ENCODE data around the gene PKP2.

The PKP2 gene

DNA sequence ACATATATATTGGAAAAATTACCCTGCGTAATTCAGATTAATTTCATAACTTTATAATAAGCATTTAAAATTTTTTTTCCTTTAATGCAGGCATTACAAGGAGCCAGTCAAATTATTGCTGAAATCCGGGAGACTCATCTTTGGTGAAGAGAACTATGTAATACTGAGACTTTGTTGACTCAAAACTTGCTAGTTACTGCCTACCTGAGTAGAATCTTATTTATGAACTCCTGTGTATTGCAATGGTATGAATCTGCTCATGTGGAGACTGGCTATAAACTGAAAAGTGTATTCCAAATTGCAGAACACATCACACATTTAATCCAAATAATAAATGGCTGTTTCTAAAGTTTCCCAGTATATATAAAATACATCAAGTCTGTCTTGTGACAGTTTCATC lies 153.3 kb downstream of the PKP2 start:
- no peak for DNase-seq

DNA sequence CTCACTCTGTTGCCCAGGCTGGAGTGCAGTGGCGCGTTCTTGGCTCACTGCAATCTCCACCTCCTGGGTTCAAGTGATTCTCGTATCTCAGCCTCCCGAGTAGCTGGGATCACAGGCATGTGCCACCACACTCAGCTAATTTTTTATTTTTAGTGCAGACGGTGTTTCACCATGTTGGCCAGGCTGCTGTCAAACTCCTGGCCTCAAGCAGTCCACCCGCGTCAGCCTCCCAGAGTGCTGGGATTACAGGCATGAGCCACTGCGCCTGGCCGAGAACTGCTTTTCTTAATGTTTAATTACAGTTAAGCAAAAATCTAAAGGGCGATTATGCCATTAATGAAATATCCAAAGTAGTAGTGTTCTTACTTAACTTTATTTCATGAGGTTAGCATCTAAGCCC lies 154.4 kb downstream of the PKP2 start:
- no peak for DNase-seq

Data from CD4-positive, alpha-beta T cell treated with Interleukin-17A for 4 hours (primary cell).